Measurements from ENCODE around the gene ERICH6B.

DNA sequence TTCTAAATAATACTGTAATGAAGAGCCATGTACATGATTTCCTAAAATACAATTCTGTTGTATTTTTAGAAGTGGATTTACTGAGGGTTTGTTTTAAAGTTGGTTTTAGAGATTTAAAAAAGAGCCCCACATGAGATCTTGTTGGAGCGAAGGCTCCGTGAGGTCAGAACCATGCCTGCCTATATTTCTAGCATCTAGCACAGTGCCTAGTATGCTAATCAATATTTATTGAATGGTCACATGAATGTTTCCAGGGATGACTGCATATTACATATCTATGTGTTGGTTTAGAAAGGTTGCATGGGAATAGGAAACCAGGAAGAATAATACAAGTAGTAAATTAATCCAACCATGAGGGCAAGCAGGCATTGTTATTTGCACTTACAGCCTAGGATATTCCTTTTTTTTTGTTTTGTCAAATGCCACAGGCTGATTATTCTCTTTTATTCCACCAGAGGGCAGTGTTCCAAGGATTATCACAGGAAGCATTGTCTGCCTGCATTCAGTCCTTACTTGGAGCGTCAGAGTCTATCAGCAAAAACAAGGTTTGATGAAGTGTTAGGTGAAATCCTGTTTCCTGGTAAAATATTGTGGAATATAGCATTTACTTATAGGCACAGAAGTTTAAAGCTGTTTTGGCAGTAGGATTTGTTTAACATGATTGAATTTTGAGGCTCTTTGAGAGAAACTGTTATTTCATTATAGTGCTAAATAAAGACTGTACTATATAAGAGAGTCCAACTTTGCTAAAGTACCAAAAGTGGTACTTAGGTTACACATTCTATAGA, 104.0 kb downstream of the ERICH6B start:
- TF ChIP-seq POLR2AphosphoS5 (IDR thresholded peaks at IDR 0.05) (no peak), POLR2A (IDR thresholded peaks at IDR 0.05) (no peak)
- TF ChIP-seq, protein P1, sequence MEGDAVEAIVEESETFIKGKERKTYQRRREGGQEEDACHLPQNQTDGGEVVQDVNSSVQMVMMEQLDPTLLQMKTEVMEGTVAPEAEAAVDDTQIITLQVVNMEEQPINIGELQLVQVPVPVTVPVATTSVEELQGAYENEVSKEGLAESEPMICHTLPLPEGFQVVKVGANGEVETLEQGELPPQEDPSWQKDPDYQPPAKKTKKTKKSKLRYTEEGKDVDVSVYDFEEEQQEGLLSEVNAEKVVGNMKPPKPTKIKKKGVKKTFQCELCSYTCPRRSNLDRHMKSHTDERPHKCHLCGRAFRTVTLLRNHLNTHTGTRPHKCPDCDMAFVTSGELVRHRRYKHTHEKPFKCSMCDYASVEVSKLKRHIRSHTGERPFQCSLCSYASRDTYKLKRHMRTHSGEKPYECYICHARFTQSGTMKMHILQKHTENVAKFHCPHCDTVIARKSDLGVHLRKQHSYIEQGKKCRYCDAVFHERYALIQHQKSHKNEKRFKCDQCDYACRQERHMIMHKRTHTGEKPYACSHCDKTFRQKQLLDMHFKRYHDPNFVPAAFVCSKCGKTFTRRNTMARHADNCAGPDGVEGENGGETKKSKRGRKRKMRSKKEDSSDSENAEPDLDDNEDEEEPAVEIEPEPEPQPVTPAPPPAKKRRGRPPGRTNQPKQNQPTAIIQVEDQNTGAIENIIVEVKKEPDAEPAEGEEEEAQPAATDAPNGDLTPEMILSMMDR (IDR thresholded peaks at IDR 0.05), result peak; percentile 73 to 85 (median 76)

Data from breast epithelium (tissue), 3 donors.